ENCODE results near the gene NR3C1. TPM values are rescaled to one million over a fixed set of nuclear protein-coding genes. Genes with fewer than 3 reads are reported as not detected.

Gene NR3C1
- total RNA-seq, 2 donors from 2014 or later, result 9.5 to 20.5 TPM

GRCh38 chr5:143284002-143284401, 119.5 kb downstream of the NR3C1 start:
- Mint-ChIP-seq H3K27me3 (ENCODE audit: insufficient read depth) (no peaks in the 10 kb centered on the region), H3K36me3 (ENCODE audit: low read depth) (peaks cover 17% of the 10 kb centered on the region), H3K4me3 (no peak overlapping the region), H3K9me3 (peaks cover 12% of the 10 kb centered on the region), H3K4me1 (peaks cover 19% of the 10 kb centered on the region), H3K27ac (no peak overlapping the region)
- TF ChIP-seq CTCF (conservative IDR thresholded peaks at IDR 0.05), result no peak
- H3K4me1 ChIP-seq (ENCODE audit: control insufficient read depth, insufficient read depth, low read length), result peaks cover 16% of the 10 kb centered on the region
- no peaks in the 10 kb centered on the region for H3K27me3 ChIP-seq (ENCODE audit: control insufficient read depth, insufficient read depth, low read length, poor library complexity, severe bottlenecking)
- WGBS, 2 experiments (ENCODE audit: insufficient coverage in 1 of 2, insufficient read length in 1 of 2), result 94 to 100% methylated on average over 3 to 4 of the region's 4 CpGs
- H3K4me3 ChIP-seq (ENCODE audit: low read length), result peak overlapping the region; percentile 5
- H3K36me3 ChIP-seq (ENCODE audit: control insufficient read depth, insufficient read depth, low read length), result peaks cover 29% of the 10 kb centered on the region
- peaks cover 23% of the 10 kb centered on the region for H3K9me3 ChIP-seq (ENCODE audit: control insufficient read depth, low read length)
- no peak overlapping the region for H3K27ac ChIP-seq (ENCODE audit: low read depth, low read length)
- H3K9ac ChIP-seq (ENCODE audit: extremely low read depth, low read length, poor library complexity, severe bottlenecking), result no peak overlapping the region
- no peak for DNase-seq

- Mint-ChIP-seq H3K27me3 (ENCODE audit: insufficient read depth) (no peaks in the 10 kb centered on the region), H3K4me1 (peaks cover 21% of the 10 kb centered on the region)
Observed at GRCh38 chr5:143281226-143281625, 122.3 kb downstream of the NR3C1 start.

GRCh38 chr5:143279698-143280097, 123.8 kb downstream of the NR3C1 start:
- H3K36me3 ChIP-seq (ENCODE audit: control insufficient read depth, insufficient read depth, low read length), result peaks cover 37% of the 10 kb centered on the region
- WGBS, 2 experiments (ENCODE audit: insufficient coverage in 1 of 2, insufficient read length in 1 of 2), result 15% methylated on average over 2 of the region's 2 CpGs; no CpG with 5 or more reads in 1 of the 2 experiments
- peaks cover 15% of the 10 kb centered on the region for H3K36me3 Mint-ChIP-seq (ENCODE audit: low read depth)
- H3K27ac ChIP-seq (ENCODE audit: low read depth, low read length), result no peak overlapping the region
- H3K4me3 ChIP-seq (ENCODE audit: low read length), result no peak overlapping the region
- H3K27me3 Mint-ChIP-seq (ENCODE audit: insufficient read depth), result no peaks in the 10 kb centered on the region
- no peak overlapping the region for H3K4me3 Mint-ChIP-seq
- H3K27me3 ChIP-seq (ENCODE audit: control insufficient read depth, insufficient read depth, low read length, poor library complexity, severe bottlenecking), result no peaks in the 10 kb centered on the region
- peaks cover 16% of the 10 kb centered on the region for H3K4me1 ChIP-seq (ENCODE audit: control insufficient read depth, insufficient read depth, low read length)
- peaks cover 12% of the 10 kb centered on the region for H3K9me3 Mint-ChIP-seq
- no peak overlapping the region for H3K27ac Mint-ChIP-seq
- H3K4me1 Mint-ChIP-seq, result peaks cover 21% of the 10 kb centered on the region
- H3K9me3 ChIP-seq (ENCODE audit: control insufficient read depth, low read length), result peaks cover 17% of the 10 kb centered on the region
- no peak for TF ChIP-seq CTCF (conservative IDR thresholded peaks at IDR 0.05)
- H3K9ac ChIP-seq (ENCODE audit: extremely low read depth, low read length, poor library complexity, severe bottlenecking), result no peak overlapping the region
- peak; percentile 71 for DNase-seq

More at GRCh38 chr5:143281226-143281625, 122.3 kb downstream of the NR3C1 start:
- no peak for DNase-seq
- WGBS, 2 experiments (ENCODE audit: insufficient coverage in 1 of 2, insufficient read length in 1 of 2), result 82% methylated on average over 3 of the region's 3 CpGs; no CpG with 5 or more reads in 1 of the 2 experiments
- peaks cover 37% of the 10 kb centered on the region for H3K36me3 ChIP-seq (ENCODE audit: control insufficient read depth, insufficient read depth, low read length)
- no peak overlapping the region for H3K27ac ChIP-seq (ENCODE audit: low read depth, low read length)
- TF ChIP-seq CTCF (conservative IDR thresholded peaks at IDR 0.05), result no peak
- Mint-ChIP-seq H3K36me3 (ENCODE audit: low read depth) (peaks cover 17% of the 10 kb centered on the region), H3K27ac (no peak overlapping the region), H3K4me3 (no peak overlapping the region), H3K9me3 (peaks cover 12% of the 10 kb centered on the region)
- H3K27me3 ChIP-seq (ENCODE audit: control insufficient read depth, insufficient read depth, low read length, poor library complexity, severe bottlenecking), result no peaks in the 10 kb centered on the region
- peaks cover 16% of the 10 kb centered on the region for H3K4me1 ChIP-seq (ENCODE audit: control insufficient read depth, insufficient read depth, low read length)
- no peak overlapping the region for H3K4me3 ChIP-seq (ENCODE audit: low read length)
- H3K9ac ChIP-seq (ENCODE audit: extremely low read depth, low read length, poor library complexity, severe bottlenecking), result no peak overlapping the region
- peaks cover 23% of the 10 kb centered on the region for H3K9me3 ChIP-seq (ENCODE audit: control insufficient read depth, low read length)

Data from endodermal cell (in vitro differentiated cells).